Stimulated activated CD8-positive, alpha-beta memory T cell treated with anti-CD3 and anti-CD28 coated beads, Interleukin-7, amount 100 ng/mL, for 1 hour (primary cell): ENCODE data around the gene PLIN4.

Experiments
- DNase-seq, 2 donors: peaks; one replicate each; pipeline ENCODE4 v3.0.0-alpha.2; 2020; ENCODE audit warnings: low read depth in 2 of 2

Gene PLIN4

DNA sequence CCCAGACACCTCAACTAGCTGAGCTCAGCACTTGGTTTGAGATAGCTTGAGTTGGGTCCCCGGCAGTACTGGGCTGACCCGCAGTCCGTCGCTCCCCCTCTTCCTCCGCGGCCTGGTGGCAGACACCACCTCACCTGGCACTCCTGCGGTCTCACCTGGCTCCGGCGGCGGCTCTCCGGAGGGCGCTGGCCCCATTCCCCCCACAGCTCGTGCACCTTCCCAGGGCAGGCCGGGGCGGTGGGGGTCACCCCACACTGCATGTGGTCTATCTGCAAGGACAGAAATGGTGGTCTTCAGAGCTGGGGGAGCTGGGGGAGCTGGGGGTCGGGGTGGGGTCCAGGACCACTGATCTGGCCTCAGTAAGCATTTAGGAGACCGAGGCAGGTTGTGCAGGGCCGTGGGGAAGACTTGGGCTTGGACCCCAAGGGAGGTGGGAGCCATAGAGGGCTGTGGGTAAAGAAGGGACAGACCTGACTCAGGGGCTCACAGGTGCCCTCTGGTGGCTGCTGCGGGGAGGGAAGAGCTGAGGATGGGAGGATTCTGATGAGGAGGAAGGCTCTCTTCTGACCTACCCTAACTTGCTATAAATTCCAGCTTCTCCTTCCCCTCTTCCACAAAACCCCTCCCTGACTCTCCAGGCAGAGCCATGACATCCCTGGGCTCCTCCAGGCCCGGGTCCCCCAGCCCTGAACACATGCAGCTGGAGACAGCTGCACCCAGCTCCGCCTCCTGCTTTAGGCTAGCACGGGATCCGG lies 6.7 kb upstream of the PLIN4 start:
- DNase-seq = peak; percentile 10 to 55

DNA sequence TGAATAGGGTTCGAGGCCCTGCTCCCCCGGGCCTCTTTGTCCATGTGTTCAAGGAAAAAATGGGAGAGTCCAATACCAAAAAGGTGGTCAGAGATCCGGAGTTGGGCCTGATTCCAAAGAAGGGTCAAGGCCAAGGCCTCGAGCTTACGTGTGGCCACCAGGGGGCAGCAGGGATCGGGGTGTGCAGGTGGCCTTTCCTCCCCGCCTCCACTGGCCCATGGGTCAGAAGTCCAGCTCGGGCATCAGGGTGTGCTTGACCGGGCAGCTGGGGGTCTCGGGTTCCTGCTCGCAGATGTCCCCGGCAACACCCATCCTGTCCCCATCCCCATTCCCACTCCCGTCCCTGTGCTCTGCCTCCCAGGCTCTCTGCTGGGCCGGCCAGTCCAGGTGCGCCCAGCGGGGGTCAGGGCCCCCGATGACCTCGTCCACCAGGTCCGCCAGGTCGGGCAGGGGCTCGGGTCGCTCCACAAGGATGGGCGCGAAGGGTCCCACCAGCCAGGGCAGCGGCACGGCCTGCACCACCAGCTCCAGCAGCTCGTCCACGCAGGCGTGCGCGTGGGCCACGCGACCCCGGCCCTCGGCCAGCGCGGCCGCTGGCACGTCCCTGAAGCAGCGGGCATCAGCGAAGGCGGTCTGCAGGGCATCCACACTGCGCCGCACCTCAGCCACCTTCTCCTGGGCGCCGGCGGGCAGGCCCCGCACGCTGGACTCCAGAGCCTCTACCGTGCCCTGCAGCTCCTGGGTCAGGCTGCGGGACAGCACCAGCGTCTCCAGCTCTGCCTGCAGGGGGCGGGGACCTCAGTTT lies 5.2 kb upstream of the PLIN4 start:
- DNase-seq = no peak

DNA sequence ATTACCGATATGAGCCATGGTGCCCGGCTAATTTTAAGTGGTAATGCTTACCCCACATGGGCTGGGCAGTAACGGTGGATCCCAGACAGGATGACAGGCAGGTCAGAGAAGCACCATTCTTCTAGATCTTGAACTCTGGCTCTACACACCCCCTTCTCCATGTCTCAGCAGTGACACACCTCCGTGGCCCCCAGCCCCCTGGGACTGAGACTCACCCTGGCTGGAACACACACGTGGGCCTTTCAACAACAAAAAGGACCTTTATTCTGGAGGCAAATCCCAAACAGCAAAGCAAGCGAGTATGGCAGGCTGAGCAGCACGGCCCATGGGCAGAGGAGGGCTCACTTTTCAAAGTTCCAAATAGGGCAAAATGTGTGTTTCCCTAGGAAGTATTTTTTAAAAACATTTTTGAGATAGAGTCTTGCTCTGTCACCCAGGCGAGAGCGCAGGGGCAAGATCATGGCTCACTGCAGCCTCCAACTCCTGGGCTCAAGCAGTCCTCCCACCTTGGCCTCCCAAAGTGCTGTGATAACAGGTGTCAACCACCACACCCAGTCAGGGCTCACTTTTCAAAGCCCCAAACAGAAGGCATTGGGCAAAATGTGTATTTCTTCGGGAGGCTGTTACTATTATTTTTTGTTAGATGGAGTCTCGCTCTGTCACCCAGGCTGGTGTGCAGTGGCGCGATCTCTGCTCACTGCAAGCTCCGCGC lies 4.2 kb upstream of the PLIN4 start:
- DNase-seq = no peak

DNA sequence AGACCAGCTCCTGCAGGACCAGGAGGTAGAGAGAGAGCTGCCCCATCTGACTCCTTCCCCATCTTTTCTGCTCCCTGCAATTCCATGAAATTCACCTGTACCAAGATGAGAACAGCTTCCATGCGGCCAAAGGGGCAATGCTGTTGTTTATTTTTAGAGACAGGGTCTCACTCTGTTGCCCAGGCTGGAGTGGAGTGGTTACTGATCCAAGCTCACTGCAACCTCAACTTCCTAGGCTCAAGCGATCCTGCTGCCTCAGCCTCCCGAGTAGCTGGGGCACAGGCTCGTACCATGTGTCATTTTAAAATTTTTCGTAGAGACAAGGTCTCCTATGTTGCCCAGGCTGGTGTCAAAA lies 3.6 kb upstream of the PLIN4 start:
- DNase-seq = no peak

DNA sequence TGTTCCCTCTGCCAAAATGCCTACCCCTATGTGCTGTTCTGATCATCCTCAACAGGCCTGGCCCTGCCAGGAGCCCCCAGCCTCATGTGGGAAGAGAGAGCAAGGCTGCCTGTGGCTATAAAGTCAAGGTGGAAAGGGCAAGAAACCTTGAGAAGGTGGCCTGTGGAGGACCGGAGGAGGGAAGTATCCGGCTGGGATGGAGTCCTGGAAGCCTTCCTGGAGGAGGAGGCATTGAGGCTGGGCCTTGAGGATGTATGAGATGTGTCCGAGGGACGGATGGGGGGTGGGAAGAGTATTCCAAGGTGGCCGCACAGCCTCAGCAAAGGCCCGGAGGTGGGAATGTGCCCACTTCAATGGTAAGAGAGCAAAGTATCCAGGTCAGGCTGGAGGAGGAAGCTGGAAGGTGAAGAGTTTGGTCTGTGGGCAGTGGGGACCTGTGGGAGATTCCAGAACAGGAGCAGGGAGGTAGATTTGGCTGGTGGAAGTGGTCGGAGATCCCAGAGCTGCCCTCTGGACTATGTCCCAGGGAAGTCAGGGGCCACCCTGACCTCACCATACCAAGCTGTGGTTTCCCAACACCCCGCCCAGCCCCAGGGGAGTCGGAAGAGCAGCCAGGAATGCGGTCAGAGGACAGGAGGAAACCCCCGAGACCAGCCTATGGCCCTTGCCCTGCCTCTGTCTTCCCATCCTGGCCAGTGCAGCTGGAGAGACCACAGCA lies 3.0 kb upstream of the PLIN4 start:
- DNase-seq = no peak

DNA sequence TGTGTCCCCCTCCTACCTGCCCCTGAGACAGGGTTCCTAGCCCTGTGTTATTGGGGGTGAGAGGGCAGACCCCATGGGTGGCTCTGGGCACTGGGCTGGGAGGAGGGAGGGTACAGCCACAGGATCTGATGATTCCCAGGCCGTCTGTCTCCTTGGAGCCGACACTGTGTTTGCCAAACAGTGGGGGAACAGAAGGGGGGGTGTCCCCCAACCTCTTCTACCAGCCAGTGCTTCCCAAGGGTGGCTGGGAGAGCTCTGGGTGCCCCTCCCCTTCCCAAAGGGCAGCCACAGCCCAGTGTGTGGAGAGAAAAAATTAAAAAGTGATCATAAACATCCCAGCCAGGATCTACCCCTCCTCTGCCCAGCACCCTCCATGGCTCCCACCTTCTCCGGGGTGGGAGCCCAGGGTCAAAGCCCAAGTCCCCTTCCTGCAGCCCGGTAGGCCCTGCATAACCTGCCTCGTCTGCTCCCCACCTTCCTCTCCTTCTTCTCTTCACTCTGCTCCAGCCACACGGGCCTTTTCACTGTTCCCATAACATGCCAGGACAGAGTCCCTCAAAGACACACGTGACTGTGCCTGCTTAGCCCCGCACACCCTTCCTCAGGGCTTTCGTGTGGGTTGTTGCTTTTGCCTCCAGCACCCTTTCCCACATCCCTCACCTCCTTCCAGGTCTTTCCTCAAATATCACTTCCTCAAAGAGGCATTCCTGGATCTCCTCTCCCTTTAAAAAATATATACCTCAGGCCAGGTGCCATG lies 1.4 kb upstream of the PLIN4 start:
- no peak for DNase-seq

DNA sequence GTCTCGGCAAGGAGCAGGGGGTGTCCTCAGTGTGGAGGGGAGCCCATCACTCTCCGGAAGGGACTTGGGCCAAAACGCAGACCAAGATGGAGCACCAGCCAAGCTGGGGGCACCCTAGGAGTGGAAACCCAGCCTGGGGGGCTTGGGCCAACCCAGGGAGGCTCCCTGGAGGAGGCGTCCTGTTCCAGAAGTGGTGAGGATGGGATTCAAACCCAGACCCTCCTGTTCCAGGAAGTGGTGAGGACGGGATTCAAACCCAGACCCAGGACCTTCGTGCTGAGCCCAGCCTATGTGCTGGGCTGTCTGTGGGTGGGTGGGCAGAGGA lies 848 bp upstream of the PLIN4 start:
- no peak for DNase-seq

DNA sequence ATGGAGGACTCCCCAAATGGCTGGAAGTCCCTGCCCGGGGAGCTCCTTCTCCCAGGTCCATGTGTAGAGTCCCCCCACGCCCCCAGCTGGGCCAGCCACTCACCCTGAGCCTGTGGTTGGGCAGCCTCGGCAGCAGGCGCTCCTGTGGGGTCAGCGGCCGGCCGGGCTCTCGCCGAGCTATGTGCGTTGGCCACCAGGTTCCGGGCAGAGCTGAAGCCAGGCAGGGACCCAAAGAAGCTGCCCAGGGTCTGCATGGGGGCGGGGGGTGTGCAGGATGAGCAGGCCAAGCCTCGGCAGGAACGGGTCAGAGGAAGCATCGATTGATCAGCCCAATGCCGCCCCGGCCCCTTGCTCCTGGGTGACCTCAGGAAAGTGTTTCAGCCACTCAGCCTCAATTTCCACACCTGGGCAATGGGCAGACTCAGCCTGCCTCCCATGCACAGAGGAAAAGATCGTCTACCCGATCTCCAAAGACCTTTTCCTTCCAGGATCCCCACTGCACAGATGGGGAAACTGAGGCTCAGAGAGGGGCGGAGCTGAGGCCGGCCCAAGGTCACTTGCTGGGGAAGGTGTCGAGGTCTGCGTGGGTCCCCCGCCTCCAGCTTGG lies 732 bp downstream of the PLIN4 start:
- no peak for DNase-seq

DNA sequence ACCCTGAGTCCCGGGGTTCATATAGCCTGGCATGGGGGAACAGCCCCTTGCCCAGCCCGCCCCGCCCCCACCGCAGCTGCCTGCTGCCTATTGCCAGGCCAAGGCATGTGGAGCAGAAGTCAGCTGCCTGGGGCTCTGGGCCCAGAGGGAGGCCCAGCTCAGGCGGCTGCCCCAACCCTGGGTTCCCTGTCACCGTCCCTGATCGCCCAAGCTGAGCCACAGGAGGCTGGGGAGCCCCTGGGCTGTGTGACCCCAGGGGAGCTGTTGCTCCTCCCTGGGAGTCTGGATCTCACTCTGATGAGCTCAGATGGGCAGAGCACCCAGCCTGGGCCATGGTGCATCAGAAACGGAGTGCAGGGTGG lies 1.4 kb downstream of the PLIN4 start:
- DNase-seq = no peak

DNA sequence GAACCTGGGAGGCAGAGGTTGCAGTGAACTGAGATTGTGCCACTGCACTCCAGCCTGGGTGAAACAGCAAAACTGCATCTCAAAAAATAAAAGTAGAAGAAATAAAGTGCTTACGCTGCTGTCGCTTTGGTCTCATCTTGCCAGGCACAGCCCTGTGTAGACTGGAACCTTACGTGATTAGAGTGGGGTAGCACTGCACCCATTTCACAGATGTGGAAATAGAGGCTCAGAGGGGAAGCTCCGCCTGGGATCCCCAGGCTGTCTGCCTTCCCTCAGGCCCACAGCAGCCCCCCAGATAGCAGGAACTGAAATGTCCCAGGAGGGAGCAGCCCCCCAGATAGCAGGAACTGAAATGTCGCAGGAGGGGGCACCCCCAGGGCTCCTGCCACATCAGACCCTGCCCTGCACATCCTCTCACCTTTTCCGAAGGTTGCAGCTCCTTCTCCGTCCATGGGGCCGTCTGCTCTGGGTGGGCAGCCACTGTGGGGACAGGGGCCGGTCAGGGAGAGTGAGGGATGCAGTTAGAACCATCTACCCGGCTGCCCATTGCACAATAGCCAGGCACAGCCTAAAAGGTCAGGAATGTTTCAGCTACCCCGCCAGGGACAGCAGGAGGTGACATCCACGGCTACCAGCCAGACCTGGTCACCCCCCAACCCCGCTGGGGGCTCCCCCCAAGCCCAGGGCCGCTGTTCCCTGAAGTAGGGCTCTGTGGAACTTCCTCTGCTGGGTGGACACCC lies 1.9 kb downstream of the PLIN4 start:
- no peak for DNase-seq

DNA sequence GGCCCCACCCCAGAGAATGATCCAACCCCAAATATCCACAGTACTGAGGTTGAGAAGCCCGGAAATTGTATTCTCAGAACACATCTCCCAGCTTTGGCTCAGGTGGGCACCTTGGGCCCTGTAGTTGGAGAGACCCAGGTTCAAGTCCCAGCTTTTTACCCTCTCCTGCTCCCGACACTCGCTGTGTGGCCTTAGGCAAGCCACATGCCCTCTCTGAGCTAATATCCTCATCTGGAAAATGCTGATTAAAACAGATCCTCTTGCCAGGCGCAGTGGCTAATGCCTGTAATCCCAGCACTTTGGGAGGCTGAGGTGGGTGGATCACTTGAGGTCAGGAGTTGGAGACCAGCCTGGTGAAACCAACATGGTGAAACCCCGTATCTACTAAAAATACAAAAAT lies 2.6 kb downstream of the PLIN4 start:
- DNase-seq = no peak

DNA sequence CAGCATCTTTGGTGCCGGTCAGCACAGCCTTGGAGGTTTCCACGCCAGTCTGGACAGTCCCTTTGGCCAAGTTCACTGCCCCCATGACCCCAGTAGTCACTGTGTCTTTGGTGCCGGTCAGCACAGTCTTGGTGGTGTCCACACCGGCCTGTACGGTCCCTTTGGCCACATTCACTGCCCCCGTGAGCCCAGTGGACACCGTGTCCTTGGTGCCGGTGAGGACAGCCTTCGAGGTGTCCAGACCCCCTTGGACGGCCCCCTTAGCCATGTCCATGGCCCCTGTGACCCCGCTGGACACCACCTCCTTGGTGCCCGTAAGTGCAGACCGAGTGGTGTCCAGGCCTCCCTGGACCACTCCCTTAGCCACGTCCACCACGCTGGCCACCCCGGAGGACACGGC lies 5.0 kb downstream of the PLIN4 start:
- DNase-seq = no peak

DNA sequence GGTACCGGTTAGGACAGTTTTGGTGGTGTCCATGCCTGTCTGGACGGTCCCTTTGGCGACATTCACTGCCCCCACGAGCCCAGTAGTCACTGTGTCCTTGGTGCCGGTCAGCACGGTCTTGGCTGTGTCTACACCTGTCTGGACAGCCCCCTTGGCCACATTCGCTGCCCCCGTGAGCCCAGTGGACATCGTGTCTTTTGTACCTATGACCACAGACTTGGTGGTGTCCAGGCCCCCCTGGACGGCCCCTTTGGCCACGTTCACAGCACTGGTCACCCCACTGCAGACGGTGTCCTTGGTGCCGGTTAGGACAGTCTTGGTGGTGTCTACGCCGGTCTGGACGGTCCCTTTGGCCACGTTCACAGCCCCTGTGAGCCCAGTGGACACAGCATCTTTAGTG lies 6.2 kb downstream of the PLIN4 start:
- no peak for DNase-seq

DNA sequence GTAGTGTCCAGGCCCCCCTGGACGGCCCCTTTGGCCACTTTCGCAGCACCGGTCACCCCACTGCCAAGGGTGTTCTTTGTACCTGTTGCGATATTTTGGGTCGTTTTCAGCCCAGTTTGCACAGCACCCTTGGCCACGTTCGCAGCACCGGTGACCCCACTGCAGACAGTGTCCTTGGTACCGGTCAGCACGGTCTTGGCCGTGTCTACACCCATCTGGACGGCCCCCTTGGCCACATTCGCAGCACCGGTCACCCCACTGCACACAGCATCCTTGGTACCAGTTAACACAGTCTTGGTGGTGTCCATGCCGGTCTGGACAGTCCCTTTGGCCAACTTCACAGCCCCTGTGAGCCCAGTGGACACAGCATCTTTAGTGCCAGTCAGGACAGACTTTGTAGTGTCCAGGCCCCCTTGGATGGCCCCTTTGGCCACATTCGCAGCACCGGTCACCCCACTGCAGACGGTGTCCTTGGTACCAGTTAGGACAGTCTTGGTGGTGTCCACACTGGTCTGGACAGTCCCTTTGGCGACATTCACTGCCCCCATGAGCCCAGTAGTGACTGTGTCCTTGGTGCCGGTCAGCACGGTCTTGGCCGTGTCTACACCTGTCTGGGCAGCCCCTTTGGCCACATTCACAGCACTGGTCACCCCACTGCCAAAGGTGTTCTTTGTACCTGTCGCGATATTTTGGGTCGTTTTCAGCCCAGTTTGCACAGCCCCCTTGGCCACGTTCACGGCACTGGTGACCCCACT lies 6.8 kb downstream of the PLIN4 start:
- no peak for DNase-seq

DNA sequence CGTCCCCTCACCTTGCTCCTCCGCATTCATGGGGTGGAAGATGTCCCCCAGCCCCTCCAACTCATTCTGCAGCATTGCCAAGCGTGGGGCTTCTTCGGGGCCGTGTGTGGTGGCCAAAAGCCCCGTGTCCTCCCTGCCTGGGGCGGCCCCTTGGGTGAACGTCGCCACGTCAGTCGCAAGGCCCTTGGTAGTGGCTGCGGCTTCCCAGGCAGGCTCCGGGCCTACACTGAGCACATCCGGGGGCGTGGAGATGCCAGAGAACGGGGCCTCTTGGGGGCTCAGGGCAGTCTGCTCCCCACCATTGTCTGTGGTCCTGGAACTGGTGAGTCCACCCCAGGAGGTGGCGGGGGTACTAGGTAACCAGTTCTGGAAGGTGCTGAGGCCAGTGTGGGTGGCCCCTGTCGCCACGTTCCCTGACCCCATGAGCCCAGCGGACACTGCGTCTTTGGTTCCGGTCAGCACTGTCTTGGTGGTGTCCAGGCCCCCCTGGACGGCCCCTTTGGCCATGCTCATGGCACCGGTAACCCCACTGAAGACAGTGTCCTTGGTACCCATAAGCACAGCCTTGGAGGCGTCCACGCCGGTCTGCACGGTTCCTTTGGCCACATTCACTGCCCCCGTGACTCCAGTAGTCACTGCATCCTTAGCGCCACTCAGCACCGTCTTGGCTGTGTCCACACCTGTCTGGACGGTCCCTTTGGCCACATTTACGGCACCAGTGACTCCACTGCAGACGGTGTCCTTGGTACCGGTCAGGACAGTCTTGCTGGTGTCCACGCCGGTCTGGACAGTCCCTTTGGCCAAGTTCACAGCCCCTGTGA lies 7.6 kb downstream of the PLIN4 start:
- no peak for DNase-seq

DNA sequence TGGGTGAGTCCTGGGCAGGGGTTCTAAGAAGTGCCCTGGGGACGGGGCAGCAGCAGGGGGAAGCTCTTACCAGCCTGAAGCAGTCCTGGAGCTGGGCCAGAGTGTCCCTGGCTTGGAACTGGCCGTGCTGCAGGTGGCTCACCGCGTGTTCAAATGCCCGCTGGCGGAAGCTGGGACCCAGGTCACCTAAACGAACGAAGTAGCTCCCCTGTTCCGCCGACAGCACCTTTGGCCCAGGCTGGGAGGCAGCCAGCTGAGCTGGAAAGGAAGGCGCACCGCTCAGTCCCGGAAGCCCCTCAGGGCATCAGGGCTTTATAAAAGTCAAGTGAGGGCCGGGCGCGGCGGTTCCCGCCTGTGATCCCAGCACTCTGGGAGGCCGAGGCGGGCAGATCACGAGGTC lies 9.6 kb downstream of the PLIN4 start:
- no peak for DNase-seq

DNA sequence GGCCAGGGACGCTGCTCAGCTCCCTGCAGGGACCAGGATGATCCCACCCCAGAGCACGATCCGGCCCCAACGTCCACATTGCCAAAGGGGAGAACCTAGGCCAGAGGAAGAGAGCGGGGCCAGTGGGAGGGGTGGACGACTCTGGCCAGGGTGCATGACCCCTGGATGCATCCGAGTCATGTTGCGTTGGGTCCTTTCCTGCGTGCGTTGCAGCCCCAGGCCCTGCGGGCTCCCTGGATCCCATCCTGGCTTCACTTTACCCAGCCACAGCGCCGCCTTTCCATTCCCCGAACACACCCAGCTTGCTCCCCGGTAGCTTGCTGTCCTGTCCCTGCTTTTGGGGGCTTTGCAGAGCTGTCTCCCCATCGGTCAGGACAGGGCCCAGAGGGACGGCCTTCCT lies 10.5 kb downstream of the PLIN4 start:
- no peak for DNase-seq

DNA sequence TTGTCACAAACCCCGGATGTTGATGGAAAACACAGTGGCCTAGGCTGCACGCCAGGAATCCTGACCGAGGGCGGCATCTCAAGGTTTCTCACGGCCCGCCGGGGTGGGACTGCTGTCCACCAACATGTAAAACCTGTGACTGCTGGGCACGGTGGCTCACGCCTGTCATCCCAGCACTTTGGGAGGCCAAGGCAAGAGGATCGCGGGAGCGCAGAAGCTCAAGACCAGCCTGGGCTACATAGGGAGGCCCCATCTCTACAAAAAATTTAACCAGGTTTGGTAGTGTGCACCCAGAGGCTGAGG lies 11.2 kb downstream of the PLIN4 start:
- no peak for DNase-seq

DNA sequence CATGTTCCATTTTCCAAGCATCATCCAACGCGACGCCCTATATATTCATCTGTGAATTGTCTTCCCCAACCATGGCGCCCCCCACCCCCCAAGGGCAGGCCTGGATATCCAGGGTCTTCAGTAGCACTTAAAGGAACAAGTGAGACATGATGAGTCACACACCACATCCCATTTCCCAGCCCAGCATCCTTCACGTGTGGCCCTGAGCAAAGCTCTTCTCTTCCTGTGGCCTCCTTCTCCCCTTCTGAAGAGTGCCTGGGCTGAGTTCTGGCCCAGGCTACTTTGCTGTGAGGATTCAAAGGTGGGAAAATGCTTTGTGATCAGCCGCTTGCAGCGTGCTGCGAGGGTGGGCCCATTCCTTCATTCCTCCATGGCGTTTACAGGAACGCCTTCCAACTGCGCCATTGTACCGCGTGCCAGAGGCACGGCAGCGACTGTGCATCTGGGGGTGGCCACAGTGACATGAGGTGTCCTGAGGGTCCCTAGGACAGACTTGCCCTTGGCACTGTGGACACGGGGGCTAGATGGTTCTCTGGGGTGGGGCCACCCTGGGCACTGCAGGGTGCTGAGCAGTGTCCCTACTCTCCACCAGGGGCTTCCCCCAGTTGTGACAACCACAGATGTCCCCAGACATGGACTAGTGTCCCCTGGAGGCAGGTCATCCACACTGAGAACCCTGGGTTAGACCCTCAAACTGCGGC lies 11.7 kb downstream of the PLIN4 start:
- no peak for DNase-seq
